Upper lobe of right lung (tissue), 1 donor: Measurements from ENCODE around the gene TMEM255B. TPM values are rescaled to one million over a fixed set of nuclear protein-coding genes. Genes with fewer than 3 reads are reported as not detected.

Experiments used
- ATAC-seq: fragments of 200-7000 bp; cut with Tn5 transposase; one replicate; pipeline ENCODE4 v1.9.1; 2020; ENCODE audit warnings: mild to moderate bottlenecking, moderate library complexity
- DNase-seq: peaks from one replicate; pipeline ENCODE4 v3.0.0-alpha.2; 2020
- H3K27ac ChIP-seq: fragments of 200-600 bp; one replicate; pipeline ENCODE4 v1.8.0; 2022
- H3K27me3 ChIP-seq: fragments of 200-600 bp; one replicate; pipeline ENCODE4 v1.8.0; 2022; ENCODE audit warnings: mild to moderate bottlenecking
- H3K36me3 ChIP-seq: fragments of 200-600 bp; one replicate; pipeline ENCODE4 v1.8.0; 2022
- H3K4me1 ChIP-seq: fragments of 200-600 bp; one replicate; pipeline ENCODE4 v1.8.0; 2022
- H3K4me3 ChIP-seq: fragments of 200-600 bp; one replicate; pipeline ENCODE4 v1.8.0; 2022; ENCODE audit warnings: mild to moderate bottlenecking
- H3K9me3 ChIP-seq: fragments of 200-600 bp; one replicate; pipeline ENCODE4 v1.8.0; 2022
- CTCF ChIP-seq: fragments of 200-600 bp; IDR thresholded peaks from one replicate; pipeline ENCODE4 v1.8.0; 2022; ENCODE audit warnings: antibody characterized with exemption
- intact Hi-C: fragments of 100-400 bp; cut with DNase I; formaldehyde crosslinking; loops from one replicate; pipeline ENCODE4 v1.11.0; 2022
- total RNA-seq: library from RNA; stranded (reverse); fragmentation: NEBNext Ultra II Directional; extraction: Animal tissue kit (Norgen Biotek cat#: 25700); gene quantifications from one replicate; pipeline ENCODE4 v1.2.1, GENCODE V29; 2021
- donor health status: DM: no; HTN: yes; CAD: no; lungs with severe emphysema.

TMEM255B gene
- total RNA-seq, 1 donor from 2014 or later, result 43.6 TPM

DNA sequence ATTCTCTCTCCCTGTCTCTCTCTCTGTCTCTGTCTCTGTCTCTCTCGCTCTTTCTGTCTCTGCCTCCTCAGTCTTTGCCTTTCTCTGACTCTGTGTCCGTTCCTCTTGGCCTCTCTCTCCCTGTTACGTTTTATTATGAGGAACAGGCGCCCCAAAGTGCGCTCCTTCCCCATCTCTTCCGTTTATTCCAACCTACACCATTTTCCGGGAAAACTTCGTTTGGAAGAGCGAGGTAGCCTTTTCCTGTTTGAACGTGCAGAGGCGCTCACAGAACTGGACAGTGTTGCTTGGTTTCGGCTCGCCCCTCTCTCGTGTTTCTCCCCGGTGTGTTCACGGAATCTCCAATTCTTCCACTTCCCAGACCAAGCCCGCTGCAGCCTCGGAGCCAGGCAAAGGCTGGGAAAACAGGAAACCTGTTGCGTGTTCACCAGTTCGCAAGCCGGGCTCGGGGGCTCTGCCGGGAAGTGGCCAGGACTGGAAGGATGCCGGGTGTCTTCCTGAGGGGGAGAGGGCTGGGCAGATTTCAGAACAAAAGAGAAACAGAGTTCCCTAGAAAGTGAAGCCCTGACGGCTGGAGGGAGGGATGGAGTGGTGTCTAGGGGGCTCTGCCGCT, 605 bp downstream of the TMEM255B start:
- intact Hi-C loops, result no loop called here
- Histone ChIP-seq H3K27me3 (no peaks in the 10 kb centered on the region), H3K9me3 (no peaks in the 10 kb centered on the region), H3K4me1 (peaks cover 13% of the 10 kb centered on the region), H3K36me3 (no peaks in the 10 kb centered on the region), H3K27ac (peak overlapping the region; percentile 83), H3K4me3 (peak overlapping the region; percentile 79)
- DNase-seq (peak; percentile 63), ATAC-seq (no peak)
- no peak for TF ChIP-seq CTCF

DNA sequence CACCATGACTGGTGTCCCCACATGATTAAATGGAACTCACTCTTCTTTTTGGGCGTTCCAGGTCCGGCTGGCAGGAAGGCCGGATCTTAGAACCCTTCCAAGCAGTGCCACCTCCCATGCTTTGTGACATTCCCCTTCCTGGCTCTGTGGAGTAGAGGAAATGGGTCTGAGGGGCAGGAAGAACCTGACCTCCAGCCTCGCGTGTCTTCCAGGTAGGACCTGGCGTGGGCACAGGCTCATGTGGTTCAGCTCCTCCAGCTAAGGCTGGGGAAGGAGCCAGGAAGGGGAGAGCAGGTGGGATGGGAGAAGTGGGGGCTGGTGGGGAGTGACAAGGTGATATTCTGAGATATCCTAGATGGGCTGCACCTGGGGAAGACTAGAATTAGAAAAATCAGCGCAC, 2.1 kb downstream of the TMEM255B start:
- no peaks in the 10 kb centered on the region for H3K27me3 ChIP-seq
- no peak overlapping the region for H3K27ac ChIP-seq
- intact Hi-C loops, result no loop called here
- DNase-seq (peak; percentile 40), ATAC-seq (no peak)
- H3K4me1 ChIP-seq, result peaks cover 13% of the 10 kb centered on the region
- no peaks in the 10 kb centered on the region for H3K9me3 ChIP-seq
- no peak overlapping the region for H3K4me3 ChIP-seq
- H3K36me3 ChIP-seq, result no peaks in the 10 kb centered on the region
- TF ChIP-seq CTCF, result no peak

DNA sequence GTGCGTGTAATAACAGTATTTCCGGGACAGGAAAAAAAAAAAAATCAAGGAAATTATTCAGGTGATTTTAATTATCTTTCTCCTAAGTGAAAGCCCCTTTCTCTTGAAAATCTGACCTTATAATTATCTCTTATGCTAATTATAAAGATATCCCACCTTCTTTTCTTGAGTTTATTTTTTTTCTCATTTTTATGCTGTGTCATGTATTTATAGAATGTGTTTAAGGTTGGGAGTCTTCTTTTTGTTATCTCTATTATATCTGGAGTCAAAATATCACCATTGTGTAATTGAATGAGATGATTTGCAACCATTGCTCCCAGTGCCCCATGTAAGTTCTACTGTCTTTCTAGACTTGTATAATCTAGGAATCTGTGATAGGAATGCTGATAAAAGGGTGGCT, 3.0 kb downstream of the TMEM255B start:
- Histone ChIP-seq H3K4me1 (peaks cover 13% of the 10 kb centered on the region), H3K36me3 (no peaks in the 10 kb centered on the region), H3K4me3 (no peak overlapping the region), H3K27me3 (no peaks in the 10 kb centered on the region), H3K27ac (no peak overlapping the region), H3K9me3 (no peaks in the 10 kb centered on the region)
- ATAC-seq (no peak), DNase-seq (no peak)
- intact Hi-C loops, result no loop called here
- no peak for TF ChIP-seq CTCF

DNA sequence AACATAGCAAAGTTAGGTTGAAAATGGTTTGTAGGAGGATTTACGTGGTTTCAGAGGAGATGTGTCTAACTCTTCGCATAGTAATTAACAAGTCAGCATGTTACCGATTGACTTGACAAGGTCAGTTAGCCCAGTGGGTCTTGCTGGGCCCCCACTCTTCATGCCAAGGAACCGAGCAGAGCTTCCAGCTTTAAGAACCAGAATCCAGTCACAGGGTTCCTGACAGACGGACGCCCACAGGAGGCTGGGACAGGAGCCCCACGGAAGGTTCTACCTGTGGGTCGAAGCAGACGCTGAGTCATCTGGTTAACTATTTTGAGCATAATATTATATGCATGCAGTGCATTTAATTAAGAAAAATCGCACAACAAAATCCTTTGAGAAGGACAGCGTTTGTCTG, 3.5 kb downstream of the TMEM255B start:
- Histone ChIP-seq H3K36me3 (no peaks in the 10 kb centered on the region), H3K4me3 (no peak overlapping the region), H3K9me3 (no peaks in the 10 kb centered on the region), H3K4me1 (peaks cover 13% of the 10 kb centered on the region), H3K27ac (no peak overlapping the region), H3K27me3 (no peaks in the 10 kb centered on the region)
- TF ChIP-seq CTCF, result no peak
- ATAC-seq (no peak), DNase-seq (peak; percentile 28)
- intact Hi-C loops, result no loop called here

- Histone ChIP-seq H3K27ac (no peak overlapping the region), H3K4me1 (peaks cover 12% of the 10 kb centered on the region), H3K9me3 (no peaks in the 10 kb centered on the region), H3K36me3 (no peaks in the 10 kb centered on the region), H3K27me3 (no peaks in the 10 kb centered on the region), H3K4me3 (no peak overlapping the region)
- ATAC-seq (no peak), DNase-seq (peak; percentile 13)
- intact Hi-C loops, result no loop called here
- no peak for TF ChIP-seq CTCF
Measured at GRCh38 chr13:113763254-113763653, 4.2 kb downstream of the TMEM255B start.
